K562 (cell line): ENCODE measurements around the gene MED16. TPM values are rescaled to one million over a fixed set of nuclear protein-coding genes. Genes with fewer than 3 reads are reported as not detected.

Experiments
- CTBP1 ChIP-seq: fragments of 450-650 bp; IDR thresholded peaks from 2 replicates; pipeline ENCODE4 v1.6.1; 2016; ENCODE audit warnings: borderline replicate concordance
- HNRNPLL ChIP-seq: fragments of 200-400 bp; formaldehyde crosslinking; IDR thresholded peaks from 2 replicates; pipeline ENCODE4 v1.6.1; 2017; ENCODE audit warnings: low read length, low read depth, mild to moderate bottlenecking; ENCODE audit not compliant: poor library complexity, severe bottlenecking
- HSF4 ChIP-seq: fragments of 250-450 bp; sonication (Bioruptor Pico); IDR thresholded peaks from 2 replicates; pipeline ENCODE4 v2.1.2; 2022; ENCODE audit warnings: mild to moderate bottlenecking, moderate library complexity, borderline replicate concordance
- KDM5B ChIP-seq: fragments of 200-600 bp; sonication (generic); IDR thresholded peaks from 2 replicates; pipeline ENCODE4 v1.6.1; 2012; ENCODE audit warnings: low read depth, mild to moderate bottlenecking, moderate library complexity, low read length, control low read depth, inconsistent platforms; ENCODE audit not compliant: insufficient replicate concordance
- RFX5 ChIP-seq: IDR thresholded peaks from 2 replicates; pipeline ENCODE4 v1.6.1; 2011; ENCODE audit warnings: low read depth, mild to moderate bottlenecking, improper control_type of control experiment, low read length
- RHOXF2B ChIP-seq: fragments of 250-450 bp; sonication (Bioruptor Pico); conservative IDR thresholded peaks from 2 replicates; pipeline ENCODE4 v1.5.1; 2021
- SMARCC2 ChIP-seq: fragments of 450-650 bp; IDR thresholded peaks from 2 replicates; pipeline ENCODE4 v1.6.1; 2017; ENCODE audit warnings: antibody characterized with exemption, moderate library complexity, mild to moderate bottlenecking, low read depth
- SRSF7 ChIP-seq: fragments of 200-400 bp; formaldehyde crosslinking; optimal IDR thresholded peaks from 2 replicates; pipeline ENCODE3; 2017; ENCODE audit warnings: mild to moderate bottlenecking, low read depth, low read length
- ZFX ChIP-seq: sonication (generic); formaldehyde crosslinking; IDR thresholded peaks from 2 replicates; pipeline ENCODE4 v1.8.0; 2022; ENCODE audit warnings: mild to moderate bottlenecking, missing genetic modification reagents, moderate library complexity
- ZNF197 ChIP-seq: fragments of 200-800 bp; sonication (Bioruptor generic); IDR thresholded peaks from 2 replicates; pipeline ENCODE4 v1.6.1; 2016; ENCODE audit warnings: low read depth, missing genetic modification characterization, missing compliant biosample characterization
- polyA plus RNA-seq, 8 experiments: library from polyadenylated mRNA; depleted of rRNA in 4 of 8; stranded (reverse) in 5 of 8; unstranded in 3 of 8; fragments of >200 nt; fragmentation: Nextera tagmentation in 2 of 8; fragmentation: Illumina TruSeq in 1 of 8; extraction: Ambion mirVana in 2 of 8; extraction: Trizol in 1 of 8; gene quantifications; 2 replicates each; pipeline versions ENCODE4 v1.2.1 to v1.2.3, GENCODE V29; 2011 to 2014; ENCODE audit warnings: inconsistent platforms in 1 of 8, missing spikeins in 1 of 8
- total RNA-seq, 7 experiments: library from RNA; depleted of rRNA in 6 of 7; stranded (reverse); fragments of >200 nt in 6 of 7; fragmentation: Illumina TruSeq in 2 of 7; extraction: Trizol in 2 of 7; gene quantifications; 2 replicates each; pipeline versions ENCODE4 v1.2.1 to v1.2.3, GENCODE V29; 2011 to 2021; ENCODE audit warnings: low replicate concordance in 1 of 7
- TF ChIP-seq, protein P1 (sequence below): fragments of 250-450 bp; sonication (Bioruptor Pico); IDR thresholded peaks from 2 replicates; pipeline ENCODE4 v1.9.0; 2021; ENCODE audit warnings: mild to moderate bottlenecking, inconsistent platforms
- TF ChIP-seq, protein P2 (sequence below), 2 experiments: fragments of 150-350 bp in 1 of 2; IDR thresholded peaks; 2 replicates each; pipeline ENCODE4 v1.6.1; 2012 to 2016; ENCODE audit warnings: low read depth in 2 of 2, low read length in 2 of 2, mild to moderate bottlenecking in 1 of 2, moderate library complexity in 1 of 2

The MED16 gene
- total and polyA plus RNA-seq, 9 of the 15 experiments (the other 6 are each of a cell fraction or from before 2014, with no cell fraction given): 0.89 to 59.9 (median 8.6) TPM

DNA sequence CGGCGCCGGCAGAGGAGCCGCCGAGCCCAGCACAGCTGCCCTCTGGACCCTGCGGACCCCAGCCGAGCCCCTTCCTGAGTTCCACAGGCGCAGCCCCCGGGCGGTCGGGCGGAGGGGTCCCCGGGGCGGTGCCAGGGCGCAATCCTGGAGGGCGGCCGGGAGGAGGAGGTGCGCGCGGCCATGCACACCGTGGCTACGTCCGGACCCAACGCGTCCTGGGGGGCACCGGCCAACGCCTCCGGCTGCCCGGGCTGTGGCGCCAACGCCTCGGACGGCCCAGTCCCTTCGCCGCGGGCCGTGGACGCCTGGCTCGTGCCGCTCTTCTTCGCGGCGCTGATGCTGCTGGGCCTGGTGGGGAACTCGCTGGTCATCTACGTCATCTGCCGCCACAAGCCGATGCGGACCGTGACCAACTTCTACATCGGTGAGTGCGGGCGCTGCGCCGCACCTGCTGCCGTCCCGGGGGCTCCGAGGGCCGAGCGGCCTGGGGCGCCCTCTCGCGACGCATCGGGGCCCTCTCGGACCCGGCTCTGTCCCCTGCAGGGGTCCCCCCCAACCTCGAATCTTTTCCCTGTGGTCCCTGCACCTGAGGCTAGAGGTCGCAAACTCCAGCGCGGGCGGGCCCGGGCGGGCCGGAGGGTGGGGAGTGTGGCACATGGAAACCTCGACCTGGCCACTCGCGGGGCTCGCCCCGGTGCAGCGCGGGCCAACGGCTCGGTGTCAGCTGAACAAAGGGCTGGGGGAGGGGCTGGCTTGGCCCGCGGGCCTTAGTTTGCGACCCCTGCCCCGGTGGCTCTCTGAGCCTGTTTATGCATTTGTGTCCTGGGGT is 24.6 kb upstream of the MED16 start, which contains the start of gene KISS1R (continued):
- TF ChIP-seq, protein P1, sequence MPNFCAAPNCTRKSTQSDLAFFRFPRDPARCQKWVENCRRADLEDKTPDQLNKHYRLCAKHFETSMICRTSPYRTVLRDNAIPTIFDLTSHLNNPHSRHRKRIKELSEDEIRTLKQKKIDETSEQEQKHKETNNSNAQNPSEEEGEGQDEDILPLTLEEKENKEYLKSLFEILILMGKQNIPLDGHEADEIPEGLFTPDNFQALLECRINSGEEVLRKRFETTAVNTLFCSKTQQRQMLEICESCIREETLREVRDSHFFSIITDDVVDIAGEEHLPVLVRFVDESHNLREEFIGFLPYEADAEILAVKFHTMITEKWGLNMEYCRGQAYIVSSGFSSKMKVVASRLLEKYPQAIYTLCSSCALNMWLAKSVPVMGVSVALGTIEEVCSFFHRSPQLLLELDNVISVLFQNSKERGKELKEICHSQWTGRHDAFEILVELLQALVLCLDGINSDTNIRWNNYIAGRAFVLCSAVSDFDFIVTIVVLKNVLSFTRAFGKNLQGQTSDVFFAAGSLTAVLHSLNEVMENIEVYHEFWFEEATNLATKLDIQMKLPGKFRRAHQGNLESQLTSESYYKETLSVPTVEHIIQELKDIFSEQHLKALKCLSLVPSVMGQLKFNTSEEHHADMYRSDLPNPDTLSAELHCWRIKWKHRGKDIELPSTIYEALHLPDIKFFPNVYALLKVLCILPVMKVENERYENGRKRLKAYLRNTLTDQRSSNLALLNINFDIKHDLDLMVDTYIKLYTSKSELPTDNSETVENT: 0 out of 2 replicates have a peak, but pooled peaks have one; percentile 49
- TF ChIP-seq ZFX (CRISPR knock-in tag) (peak; percentile 90), HSF4 (CRISPR knock-in tag) (no peak), RHOXF2B (CRISPR knock-in tag) (0 out of 2 replicates have a peak, but pooled peaks have one; percentile 37), SRSF7 (no peak), KDM5B (no peak), SMARCC2 (no peak), HNRNPLL (peak; percentile 28), ZNF197 (no peak), CTBP1 (peak; percentile 96), RFX5 (no peak)
- TF ChIP-seq, protein P2, sequence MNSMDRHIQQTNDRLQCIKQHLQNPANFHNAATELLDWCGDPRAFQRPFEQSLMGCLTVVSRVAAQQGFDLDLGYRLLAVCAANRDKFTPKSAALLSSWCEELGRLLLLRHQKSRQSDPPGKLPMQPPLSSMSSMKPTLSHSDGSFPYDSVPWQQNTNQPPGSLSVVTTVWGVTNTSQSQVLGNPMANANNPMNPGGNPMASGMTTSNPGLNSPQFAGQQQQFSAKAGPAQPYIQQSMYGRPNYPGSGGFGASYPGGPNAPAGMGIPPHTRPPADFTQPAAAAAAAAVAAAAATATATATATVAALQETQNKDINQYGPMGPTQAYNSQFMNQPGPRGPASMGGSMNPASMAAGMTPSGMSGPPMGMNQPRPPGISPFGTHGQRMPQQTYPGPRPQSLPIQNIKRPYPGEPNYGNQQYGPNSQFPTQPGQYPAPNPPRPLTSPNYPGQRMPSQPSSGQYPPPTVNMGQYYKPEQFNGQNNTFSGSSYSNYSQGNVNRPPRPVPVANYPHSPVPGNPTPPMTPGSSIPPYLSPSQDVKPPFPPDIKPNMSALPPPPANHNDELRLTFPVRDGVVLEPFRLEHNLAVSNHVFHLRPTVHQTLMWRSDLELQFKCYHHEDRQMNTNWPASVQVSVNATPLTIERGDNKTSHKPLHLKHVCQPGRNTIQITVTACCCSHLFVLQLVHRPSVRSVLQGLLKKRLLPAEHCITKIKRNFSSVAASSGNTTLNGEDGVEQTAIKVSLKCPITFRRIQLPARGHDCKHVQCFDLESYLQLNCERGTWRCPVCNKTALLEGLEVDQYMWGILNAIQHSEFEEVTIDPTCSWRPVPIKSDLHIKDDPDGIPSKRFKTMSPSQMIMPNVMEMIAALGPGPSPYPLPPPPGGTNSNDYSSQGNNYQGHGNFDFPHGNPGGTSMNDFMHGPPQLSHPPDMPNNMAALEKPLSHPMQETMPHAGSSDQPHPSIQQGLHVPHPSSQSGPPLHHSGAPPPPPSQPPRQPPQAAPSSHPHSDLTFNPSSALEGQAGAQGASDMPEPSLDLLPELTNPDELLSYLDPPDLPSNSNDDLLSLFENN (IDR thresholded peaks at IDR 0.05; ENCODE audit: low read depth in 2 of 2, low read length in 2 of 2): no peak
